ENCODE measurements around the gene PPARA.

PPARA gene

GRCh38 chr22:46209262-46209661, 58.9 kb downstream of the PPARA start:
- H3K27me3 ChIP-seq, result no peaks in the 10 kb centered on the region

GRCh38 chr22:46212195-46212594, 61.9 kb downstream of the PPARA start:
- Histone ChIP-seq H3K27ac (no peak overlapping the region), H3K4me3 (no peak overlapping the region), H3K27me3 (no peaks in the 10 kb centered on the region), H3K36me3 (peaks cover 79 to 100% (median 96%) of the 10 kb centered on the region in 11 experiments), H3K9ac (no peak overlapping the region), H4K20me1 (no peaks in the 10 kb centered on the region; a peak in 1 of 22 replicates), H3K4me2 (no peak overlapping the region), H3K9me3 (replicated peaks in 1 of 11) (peaks cover 33 to 51% (median 38%) of the 10 kb centered on the region in 11 experiments), H3K4me1 (no peaks in the 10 kb centered on the region)
- TF ChIP-seq Cebpa-rat (IDR thresholded peaks at IDR 0.05), result no peak

More at GRCh38 chr22:46209262-46209661, 58.9 kb downstream of the PPARA start:
- Histone ChIP-seq H3K9ac (no peak overlapping the region), H3K4me3 (no peak overlapping the region), H3K9me3 (replicated peaks in 1 of 11) (peaks cover 44 to 65% (median 51%) of the 10 kb centered on the region in 11 experiments), H3K36me3 (peaks cover 77 to 98% (median 90%) of the 10 kb centered on the region in 11 experiments), H4K20me1 (no peaks in the 10 kb centered on the region), H3K4me1 (no peaks in the 10 kb centered on the region), H3K27ac (no peak overlapping the region), H3K4me2 (no peak overlapping the region)
- no peak for TF ChIP-seq Cebpa-rat (IDR thresholded peaks at IDR 0.05)

- peaks cover 79 to 100% (median 96%) of the 10 kb centered on the region in 11 experiments for H3K36me3 ChIP-seq
- no peak overlapping the region for H3K27ac ChIP-seq
- no peaks in the 10 kb centered on the region for H3K27me3 ChIP-seq
- H3K9ac ChIP-seq, result no peak overlapping the region
- H3K4me2 ChIP-seq, result no peak overlapping the region
- H3K9me3 ChIP-seq (replicated peaks in 1 of 11), result peaks cover 26 to 46% (median 32%) of the 10 kb centered on the region in 11 experiments
- no peak for TF ChIP-seq Cebpa-rat (IDR thresholded peaks at IDR 0.05)
- H3K4me3 ChIP-seq, result no peak overlapping the region
- no peaks in the 10 kb centered on the region; a peak in 1 of 22 replicates for H4K20me1 ChIP-seq
- no peaks in the 10 kb centered on the region for H3K4me1 ChIP-seq
These were observed 62.7 kb downstream of the PPARA start for GRCh38 chr22:46213052-46213451.

- Histone ChIP-seq H3K4me2 (no peak overlapping the region), H3K27ac (no peak overlapping the region), H4K20me1 (no peaks in the 10 kb centered on the region; a peak in 1 of 22 replicates), H3K9me3 (replicated peaks in 1 of 11) (peaks cover 15 to 35% (median 21%) of the 10 kb centered on the region in 11 experiments), H3K36me3 (peaks cover 78 to 100% (median 95%) of the 10 kb centered on the region in 11 experiments), H3K4me1 (no peaks in the 10 kb centered on the region), H3K4me3 (no peak overlapping the region), H3K9ac (no peak overlapping the region), H3K27me3 (no peaks in the 10 kb centered on the region)
- no peak for TF ChIP-seq Cebpa-rat (IDR thresholded peaks at IDR 0.05)
These were observed 63.8 kb downstream of the PPARA start for GRCh38 chr22:46214149-46214548.

GRCh38 chr22:46214616-46215015, 64.3 kb downstream of the PPARA start:
- peaks cover 10 to 30% (median 17%) of the 10 kb centered on the region in 11 experiments for H3K9me3 ChIP-seq (replicated peaks in 1 of 11)
- TF ChIP-seq Cebpa-rat (IDR thresholded peaks at IDR 0.05), result no peak
- H3K4me3 ChIP-seq, result no peak overlapping the region
- no peaks in the 10 kb centered on the region for H3K27me3 ChIP-seq
- peaks cover 78 to 100% (median 95%) of the 10 kb centered on the region in 11 experiments for H3K36me3 ChIP-seq
- H4K20me1 ChIP-seq, result no peaks in the 10 kb centered on the region; a peak in 1 of 22 replicates
- no peak overlapping the region for H3K9ac ChIP-seq
- H3K27ac ChIP-seq, result no peak overlapping the region
- H3K4me2 ChIP-seq, result no peak overlapping the region
- 0 out of 20 replicates have a peak, but pooled peaks cover 0 to under 1% (median 0%) of the 10 kb centered on the region in 10 experiments for H3K4me1 ChIP-seq

- H3K4me3 ChIP-seq, result no peak overlapping the region
- H3K9ac ChIP-seq, result no peak overlapping the region
- H3K27me3 ChIP-seq, result no peaks in the 10 kb centered on the region
- TF ChIP-seq Cebpa-rat (IDR thresholded peaks at IDR 0.05), result no peak
- H3K4me1 ChIP-seq, result peaks cover 14 to 26% (median 16%) of the 10 kb centered on the region in 10 experiments
- H4K20me1 ChIP-seq, result no peaks in the 10 kb centered on the region; a peak in 1 of 22 replicates
- peaks cover 0 to 7% (median 0%) of the 10 kb centered on the region in 11 experiments; a peak in 1 of 22 replicates for H3K9me3 ChIP-seq (replicated peaks in 1 of 11)
- H3K36me3 ChIP-seq, result peaks cover 71 to 99% (median 92%) of the 10 kb centered on the region in 11 experiments
- peak overlapping the region in 1 of 11 experiments; percentile 50; a peak in 1 of 22 replicates for H3K27ac ChIP-seq
- H3K4me2 ChIP-seq, result no peak overlapping the region
These were observed 69.3 kb downstream of the PPARA start for GRCh38 chr22:46219636-46220035.

GRCh38 chr22:46220921-46221320, 70.6 kb downstream of the PPARA start:
- Histone ChIP-seq H3K9me3 (replicated peaks in 1 of 11) (peaks cover 0 to 7% (median 0%) of the 10 kb centered on the region in 11 experiments; a peak in 1 of 22 replicates), H3K36me3 (peaks cover 62 to 99% (median 89%) of the 10 kb centered on the region in 11 experiments), H3K4me3 (0 out of 20 replicates have a peak overlapping the region, but pooled peaks of 1 of the 10 experiments have one; percentile 3), H3K4me1 (peaks cover 14 to 26% (median 16%) of the 10 kb centered on the region in 10 experiments), H3K27me3 (no peaks in the 10 kb centered on the region), H4K20me1 (no peaks in the 10 kb centered on the region), H3K27ac (peak overlapping the region in 8 of 11 experiments; percentile 13 to 60 (median 44); a peak in 13 of 22 replicates), H3K9ac (peak overlapping the region in 2 of 11 experiments; percentile 15 to 19; a peak in 1 of 22 replicates), H3K4me2 (peak overlapping the region; percentile 38 to 76 (median 63))
- TF ChIP-seq Cebpa-rat (IDR thresholded peaks at IDR 0.05), result no peak

- TF ChIP-seq Cebpa-rat (IDR thresholded peaks at IDR 0.05), result no peak
- Histone ChIP-seq H3K9me3 (replicated peaks in 1 of 11) (peaks cover 0 to 7% (median 0%) of the 10 kb centered on the region in 11 experiments; a peak in 1 of 22 replicates), H3K4me1 (peaks cover 14 to 26% (median 16%) of the 10 kb centered on the region in 10 experiments), H3K27ac (no peak overlapping the region; a peak in 1 of 22 replicates), H3K36me3 (peaks cover 32 to 83% (median 62%) of the 10 kb centered on the region in 11 experiments), H3K27me3 (no peaks in the 10 kb centered on the region), H3K4me2 (no peak overlapping the region), H4K20me1 (no peaks in the 10 kb centered on the region), H3K9ac (no peak overlapping the region), H3K4me3 (no peak overlapping the region)
These were observed 73.9 kb downstream of the PPARA start for GRCh38 chr22:46224044-46224897.

GRCh38 chr22:46224898-46225290, 74.6 kb downstream of the PPARA start:
- Histone ChIP-seq H4K20me1 (no peaks in the 10 kb centered on the region), H3K27ac (no peak overlapping the region), H3K4me1 (peaks cover 14 to 22% (median 16%) of the 10 kb centered on the region in 10 experiments), H3K4me3 (no peak overlapping the region), H3K9me3 (replicated peaks in 1 of 11) (peaks cover 0 to 7% (median 0%) of the 10 kb centered on the region in 11 experiments; a peak in 1 of 22 replicates), H3K9ac (no peak overlapping the region), H3K36me3 (peaks cover 25 to 77% (median 56%) of the 10 kb centered on the region in 11 experiments), H3K27me3 (no peaks in the 10 kb centered on the region), H3K4me2 (no peak overlapping the region)
- TF ChIP-seq Cebpa-rat (IDR thresholded peaks at IDR 0.05), result no peak

All from BLaER1 treated with 17β-estradiol and CSF1 and Interleukin-3, amounts not matched to agents 10 nM and 100 nM (cell line).